OCI-LY3 (cell line): ENCODE measurements around the gene TMPRSS13.
A peak's percentile ranks its signal among the peaks of the same experiment; 100 is the strongest.

Experiments
- H2AFZ ChIP-seq: fragments of 200-600, 300-600 bp; shearing (Covaris generic); 2 replicates; pipeline ENCODE4 v1.6.0; 2014; ENCODE audit warnings: antibody characterized with exemption, low read depth, low read length
- H3K27ac ChIP-seq: fragments of 200-600, 300-600 bp; sonication (generic); 2 replicates; pipeline ENCODE4 v1.5.1; 2014; ENCODE audit warnings: mild to moderate bottlenecking, low read length, moderate library complexity, mixed read lengths
- H3K27me3 ChIP-seq: fragments of 200-600, 300-600 bp; sonication (generic); 2 replicates; pipeline ENCODE4 v1.6.1; 2014; ENCODE audit warnings: low read depth, low read length, mixed read lengths
- H3K36me3 ChIP-seq: fragments of 200-600, 300-600 bp; sonication (generic); replicated peaks from 2 replicates; pipeline ENCODE3; 2014; ENCODE audit warnings: low read depth, low read length, mixed read lengths
- H3K4me1 ChIP-seq: fragments of 300-600, 200-600 bp; sonication (generic); 2 replicates; pipeline ENCODE4 v1.6.1; 2014; ENCODE audit warnings: low read length, mixed read lengths
- H3K4me2 ChIP-seq: fragments of 200-600, 300-600 bp; sonication (generic); 2 replicates; pipeline ENCODE4 v1.6.1; 2014; ENCODE audit warnings: low read length, mixed read lengths
- H3K4me3 ChIP-seq: fragments of 300-600, 200-600 bp; sonication (generic); 2 replicates; pipeline ENCODE4 v1.5.1; 2014; ENCODE audit warnings: antibody characterized with exemption, mild to moderate bottlenecking, low read length, moderate library complexity
- H3K79me2 ChIP-seq: fragments of 300-600, 200-600 bp; shearing (Covaris generic); 2 replicates; pipeline ENCODE4 v1.6.1; 2014; ENCODE audit warnings: mild to moderate bottlenecking, low read length, mixed read lengths
- H3K9ac ChIP-seq: fragments of 300-600, 200-600 bp; shearing (Covaris generic); 2 replicates; pipeline ENCODE4 v1.6.0; 2014; ENCODE audit warnings: mild to moderate bottlenecking, low read length, moderate library complexity
- H3K9me3 ChIP-seq: fragments of 200-600, 300-600 bp; shearing (Covaris generic); 2 replicates; pipeline ENCODE4 v1.6.1; 2014; ENCODE audit warnings: low read length, mixed read lengths; ENCODE audit not compliant: insufficient read depth
- H4K20me1 ChIP-seq: fragments of 200-600, 300-600 bp; sonication (generic); 2 replicates; pipeline ENCODE4 v1.6.1; 2016; ENCODE audit warnings: low read length, mixed read lengths; ENCODE audit not compliant: insufficient read depth
- CTCF ChIP-seq: fragments of 200-600, 300-600 bp; sonication (generic); IDR thresholded peaks from 2 replicates; pipeline ENCODE4 v1.5.1; 2014; ENCODE audit warnings: antibody characterized with exemption, low read length, low read depth
- EZH2phosphoT487 ChIP-seq: fragments of 200-600 bp; shearing (Covaris generic); IDR thresholded peaks from 2 replicates; pipeline ENCODE4 v1.6.1; 2018; ENCODE audit warnings: antibody characterized with exemption, mixed run types, low read depth

The TMPRSS13 gene

GRCh38 chr11:117946156-117946841 lies 17.1 kb upstream of the TMPRSS13 start:
- Histone ChIP-seq H3K4me3 (no peak overlapping the region), H3K27me3 (no peaks in the 10 kb centered on the region), H4K20me1 (no peaks in the 10 kb centered on the region), H3K4me1 (peaks cover 78% of the 10 kb centered on the region), H3K9me3 (peaks cover 6% of the 10 kb centered on the region), H3K9ac (peak overlapping the region; percentile 18; the same call in 1 of the 2 replicates), H3K27ac (peak overlapping the region; percentile 83), H2AFZ (no peak overlapping the region), H3K4me2 (peak overlapping the region; percentile 29), H3K79me2 (peaks cover under 1% of the 10 kb centered on the region; the same call in 1 of the 2 replicates), H3K36me3 (peaks cover 12% of the 10 kb centered on the region)
- no peak for TF ChIP-seq EZH2phosphoT487
- no peak for TF ChIP-seq CTCF

GRCh38 chr11:117945047-117945810 lies 16.0 kb upstream of the TMPRSS13 start:
- H3K4me2 ChIP-seq: peak overlapping the region; percentile 56
- H2AFZ ChIP-seq: no peak overlapping the region
- peaks cover 12% of the 10 kb centered on the region for H3K36me3 ChIP-seq
- H3K9me3 ChIP-seq: peaks cover 6% of the 10 kb centered on the region
- peak overlapping the region; percentile 83 for H3K27ac ChIP-seq
- peak overlapping the region; percentile 13; the same call in 1 of the 2 replicates for H3K4me3 ChIP-seq
- H3K4me1 ChIP-seq: peaks cover 67% of the 10 kb centered on the region
- peak overlapping the region; percentile 60 for H3K9ac ChIP-seq
- no peaks in the 10 kb centered on the region for H3K27me3 ChIP-seq
- TF ChIP-seq EZH2phosphoT487: no peak
- TF ChIP-seq CTCF: peak; percentile 34
- H4K20me1 ChIP-seq: no peaks in the 10 kb centered on the region
- H3K79me2 ChIP-seq: no peaks in the 10 kb centered on the region

- H3K4me2 ChIP-seq: peak overlapping the region; percentile 56
- H3K4me1 ChIP-seq: peaks cover 61% of the 10 kb centered on the region
- TF ChIP-seq CTCF (no peak), EZH2phosphoT487 (no peak)
- H2AFZ ChIP-seq: peak overlapping the region; percentile 6; the same call in 1 of the 2 replicates
- H3K79me2 ChIP-seq: no peaks in the 10 kb centered on the region
- peak overlapping the region; percentile 13; the same call in 1 of the 2 replicates for H3K4me3 ChIP-seq
- H3K36me3 ChIP-seq: peaks cover 12% of the 10 kb centered on the region
- no peaks in the 10 kb centered on the region for H4K20me1 ChIP-seq
- peaks cover 6% of the 10 kb centered on the region for H3K9me3 ChIP-seq
- peak overlapping the region; percentile 83 for H3K27ac ChIP-seq
- H3K27me3 ChIP-seq: no peaks in the 10 kb centered on the region
- H3K9ac ChIP-seq: peak overlapping the region; percentile 60
Measured at GRCh38 chr11:117944554-117944953, 15.4 kb upstream of the TMPRSS13 start.

- Histone ChIP-seq H2AFZ (no peak overlapping the region), H4K20me1 (no peaks in the 10 kb centered on the region), H3K36me3 (peaks cover 12% of the 10 kb centered on the region), H3K27ac (no peak overlapping the region), H3K9ac (no peak overlapping the region), H3K4me3 (no peak overlapping the region), H3K9me3 (peaks cover 6% of the 10 kb centered on the region), H3K4me1 (peaks cover 57% of the 10 kb centered on the region), H3K79me2 (peaks cover 2% of the 10 kb centered on the region; the same call in 1 of the 2 replicates), H3K27me3 (no peaks in the 10 kb centered on the region), H3K4me2 (no peak overlapping the region)
- no peak for TF ChIP-seq EZH2phosphoT487
- no peak for TF ChIP-seq CTCF
Measured at GRCh38 chr11:117941976-117942654, 12.9 kb upstream of the TMPRSS13 start.
